Right cardiac atrium (tissue), 5 donors: ENCODE results near the gene COA7. TPM values are rescaled to one million over a fixed set of nuclear protein-coding genes. Genes with fewer than 3 reads are reported as not detected.

Source experiments
- ATAC-seq, 2 donors: fragments of 200-7000 bp; cut with Tn5 transposase; one replicate each; pipeline versions ENCODE4 v1.8.0 to v1.9.1; 2020; ENCODE audit warnings: moderate library complexity in 2 of 2, mild to moderate bottlenecking in 1 of 2
- DNase-seq, 3 donors: peaks; one replicate each; pipeline ENCODE4 v3.0.0-alpha.2; 2020
- H3K27ac ChIP-seq: one replicate; pipeline ENCODE4 v1.5.1; 2013; ENCODE audit warnings: mild to moderate bottlenecking, low read length, control low read depth, moderate library complexity
- H3K27me3 ChIP-seq: one replicate; pipeline ENCODE4 v1.6.1; 2013; ENCODE audit not compliant: control insufficient read depth, insufficient read depth
- H3K4me1 ChIP-seq: one replicate; pipeline ENCODE4 v1.6.1; 2013; ENCODE audit warnings: low read length; ENCODE audit not compliant: control insufficient read depth, insufficient read depth
- H3K4me3 ChIP-seq: one replicate; pipeline ENCODE4 v1.5.1; 2013; ENCODE audit warnings: low read length, control low read depth
- H3K9me3 ChIP-seq: one replicate; pipeline ENCODE4 v1.6.1; 2013; ENCODE audit warnings: low read length; ENCODE audit not compliant: control insufficient read depth
- WGBS: extraction: QIAGEN DNeasy Blood & Tissue Kit; methylation state at CpG from one replicate; pipeline ENCODE4 v1.1.7; 2013; 5-methylcytosine and 5-hydroxymethylcytosine counted together
- intact Hi-C, 4 donors: fragments of 100-400 bp; cut with DNase I; formaldehyde crosslinking; loops; one replicate each; pipeline versions ENCODE4 v1.11.0 to v1.14.0; 2022 to 2023
- polyA plus RNA-seq: library from polyadenylated mRNA; stranded (reverse); fragments of 200-250 nt; gene quantifications from one replicate; pipeline ENCODE4 v1.2.3, GENCODE V29; 2013
- total RNA-seq, 4 donors: library from RNA; stranded (reverse); fragmentation: NEBNext Ultra II Directional; extraction: Animal tissue kit (Norgen Biotek cat#: 25700); gene quantifications; one replicate each; pipeline ENCODE4 v1.2.1, GENCODE V29; 2021
- donor health status: healthy with polysubstance abuse.
- donor health status: DM: no; HTN: yes; CAD: no.
- donor health status: DM: no; HTN: no; CAD: no.
- donor health status: DM: no; HTN: yes; CAD: no; lungs with severe emphysema.
- donor health status: DM: yes; HTN: yes; CAD: no.

The COA7 gene
- total and polyA plus RNA-seq, 5 donors = 6.5 to 16.4 (median 15.2) TPM

DNA sequence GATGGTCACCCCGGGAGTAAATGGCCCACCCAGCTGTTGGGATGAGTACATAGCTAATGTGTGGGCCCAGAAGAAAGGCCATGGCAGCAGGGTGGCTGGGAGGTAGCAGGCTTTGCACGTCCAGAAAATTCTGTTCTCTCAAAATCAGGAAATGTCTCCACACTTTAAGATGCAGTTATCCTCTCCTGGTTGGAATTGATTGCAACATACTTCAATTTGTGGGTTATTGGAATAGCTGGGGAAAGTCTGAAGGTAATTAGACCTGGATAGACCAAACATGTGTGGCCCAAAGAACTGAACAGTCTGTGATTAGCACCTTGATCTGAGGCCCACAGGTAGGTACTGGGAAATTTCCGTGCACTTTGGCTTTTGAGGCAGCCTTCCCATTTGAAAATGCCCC lies 30.2 kb downstream of the COA7 start:
- WGBS = 84% methylated on average over 3 of the region's 3 CpGs
- no peak overlapping the region for H3K27ac ChIP-seq

DNA sequence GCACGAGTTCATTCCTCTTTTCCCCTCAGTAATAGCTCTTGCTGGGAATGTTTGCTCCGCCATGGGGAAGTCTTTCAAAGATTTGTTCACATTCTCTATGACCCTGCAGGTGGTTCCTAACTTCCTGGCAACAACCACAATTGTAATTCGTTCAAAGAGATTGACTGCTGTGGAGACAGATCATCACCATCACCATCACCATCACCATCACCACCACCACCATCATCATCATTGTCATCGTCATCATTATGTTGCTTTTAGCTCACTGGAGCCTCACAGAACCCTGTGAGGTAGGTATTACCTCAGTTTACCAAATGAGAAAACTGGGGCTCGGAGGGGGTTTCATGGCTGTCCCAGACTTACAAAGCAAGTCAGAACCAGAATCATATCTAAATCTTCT lies 30.9 kb downstream of the COA7 start:
- no peaks in the 10 kb centered on the region for H3K4me1 ChIP-seq
- H3K4me3 ChIP-seq = no peak overlapping the region
- WGBS = 81% methylated on average over 5 of the region's 5 CpGs
- intact Hi-C loops = no loop called here
- ATAC-seq (no peak), DNase-seq (no peak)
- no peaks in the 10 kb centered on the region for H3K9me3 ChIP-seq
- H3K27me3 ChIP-seq = no peaks in the 10 kb centered on the region
- H3K27ac ChIP-seq = no peak overlapping the region

More for the DNA sequence above, 30.2 kb downstream of the COA7 start:
- H3K4me3 ChIP-seq = no peak overlapping the region
- no peaks in the 10 kb centered on the region for H3K9me3 ChIP-seq
- ATAC-seq (no peak), DNase-seq (no peak)
- intact Hi-C loops = no loop called here
- H3K27me3 ChIP-seq = no peaks in the 10 kb centered on the region
- H3K4me1 ChIP-seq = no peaks in the 10 kb centered on the region

DNA sequence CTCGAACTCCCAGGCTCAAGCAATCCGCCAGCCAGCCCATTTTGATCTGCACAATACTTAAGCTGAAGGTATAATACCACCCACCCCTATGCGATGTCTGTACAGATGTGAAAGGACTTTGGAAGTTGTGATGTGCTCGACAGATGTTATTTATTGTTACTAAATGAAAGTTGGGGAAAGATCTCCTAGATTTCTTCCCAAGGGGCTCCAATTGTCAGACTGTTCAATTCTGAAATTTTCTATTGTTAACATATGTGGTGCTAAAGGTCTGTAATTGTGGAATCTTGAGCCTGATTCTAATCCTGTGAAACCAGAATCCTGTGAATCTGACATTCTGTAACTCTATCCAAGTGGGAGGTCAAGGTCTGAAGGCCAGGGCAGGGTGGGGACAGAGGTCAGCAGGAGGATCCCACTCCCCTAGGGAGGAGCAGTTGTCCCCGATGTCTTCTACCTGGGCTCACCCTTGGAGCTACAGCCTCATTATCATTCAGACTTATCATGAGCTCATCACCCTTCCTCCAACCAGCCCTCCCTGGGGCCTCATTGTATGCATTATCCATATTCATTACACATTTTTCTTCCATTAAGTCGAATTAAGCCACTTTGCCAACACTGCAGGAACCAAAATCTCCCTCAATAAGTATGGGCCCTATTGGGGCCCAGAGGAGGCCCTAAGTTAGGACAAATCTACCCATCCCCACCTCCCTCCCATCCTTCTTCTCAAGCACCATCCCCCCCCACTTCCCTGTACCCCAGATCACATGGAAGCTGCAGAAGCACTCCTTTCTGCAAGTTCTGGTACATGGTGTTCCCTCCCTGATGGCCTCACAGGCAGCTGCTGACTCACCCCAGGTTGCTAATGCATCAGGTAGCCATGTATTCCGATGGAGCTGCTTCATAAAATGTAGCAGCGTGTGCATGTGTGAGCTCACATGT lies 32.9 kb downstream of the COA7 start:
- WGBS = 85% methylated on average over 8 of the region's 8 CpGs
- no peak for DNase-seq

DNA sequence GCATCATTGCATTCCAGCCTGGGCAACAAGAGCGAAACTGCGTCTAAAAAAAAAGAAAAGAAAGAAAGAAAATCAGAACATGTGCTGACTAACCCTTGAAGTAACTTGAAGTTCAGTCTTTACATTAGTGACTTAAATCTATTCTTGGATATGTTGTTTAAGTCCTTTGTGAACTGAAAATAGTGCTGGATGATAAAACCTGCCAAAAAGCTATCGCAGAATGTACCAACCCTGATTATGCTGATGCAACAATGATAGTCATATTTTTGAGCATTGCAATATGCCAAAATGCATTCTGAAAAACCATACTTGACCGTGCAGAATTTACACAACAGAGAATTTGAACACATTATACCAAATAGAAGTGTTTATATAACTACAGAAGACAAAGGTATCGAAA lies 34.4 kb downstream of the COA7 start:
- ATAC-seq (no peak), DNase-seq (no peak)
- WGBS = 88% methylated on average over 5 of the region's 5 CpGs
- Histone ChIP-seq H3K27ac (no peak overlapping the region), H3K4me1 (peaks cover 3% of the 10 kb centered on the region), H3K4me3 (no peak overlapping the region), H3K9me3 (no peaks in the 10 kb centered on the region), H3K27me3 (no peaks in the 10 kb centered on the region)
- intact Hi-C loops = no loop called here

More for the DNA sequence above, 32.9 kb downstream of the COA7 start:
- intact Hi-C loops = no loop called here
- no peak for ATAC-seq
- no peaks in the 10 kb centered on the region for H3K9me3 ChIP-seq
- H3K27me3 ChIP-seq = no peaks in the 10 kb centered on the region
- no peaks in the 10 kb centered on the region for H3K4me1 ChIP-seq
- no peak overlapping the region for H3K4me3 ChIP-seq
- H3K27ac ChIP-seq = no peak overlapping the region

DNA sequence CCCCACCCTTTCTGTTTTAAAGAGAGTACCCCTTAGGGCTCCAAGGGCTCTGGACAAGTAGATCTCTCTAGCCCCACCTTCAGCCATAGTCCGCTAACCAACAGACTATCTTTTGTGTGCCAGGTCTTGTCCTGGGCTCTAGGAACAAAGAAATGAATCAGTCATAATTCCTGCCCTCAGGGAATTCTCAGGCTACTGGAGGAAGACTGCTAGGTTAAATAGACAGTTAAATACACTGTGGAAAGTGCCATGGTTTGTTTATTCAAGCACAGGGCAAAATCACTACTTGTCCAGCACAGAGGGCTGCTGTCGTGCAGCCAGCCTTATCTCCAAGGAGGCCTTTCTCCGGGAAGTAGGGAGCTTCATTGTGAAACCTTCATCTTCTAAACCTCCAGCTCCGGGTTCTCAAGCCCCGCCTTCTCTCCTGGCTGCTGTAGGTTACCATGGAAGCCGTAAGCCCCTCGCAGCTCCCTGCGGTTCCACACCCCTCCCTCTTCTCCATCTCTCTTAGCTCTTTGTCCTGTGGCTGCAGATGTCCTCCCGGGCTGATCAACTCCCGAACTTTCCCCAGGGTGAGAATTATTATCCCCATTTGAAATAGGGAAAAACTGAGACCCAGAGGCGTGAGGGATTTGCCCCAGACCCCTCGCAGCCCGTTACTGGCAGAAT lies 35.4 kb downstream of the COA7 start:
- ATAC-seq (no peak), DNase-seq (no peak)
- intact Hi-C loops = no loop called here
- Histone ChIP-seq H3K27me3 (no peaks in the 10 kb centered on the region), H3K4me3 (no peak overlapping the region), H3K9me3 (no peaks in the 10 kb centered on the region), H3K4me1 (peaks cover 3% of the 10 kb centered on the region), H3K27ac (no peak overlapping the region)
- 32% methylated on average over 13 of the region's 13 CpGs for WGBS

DNA sequence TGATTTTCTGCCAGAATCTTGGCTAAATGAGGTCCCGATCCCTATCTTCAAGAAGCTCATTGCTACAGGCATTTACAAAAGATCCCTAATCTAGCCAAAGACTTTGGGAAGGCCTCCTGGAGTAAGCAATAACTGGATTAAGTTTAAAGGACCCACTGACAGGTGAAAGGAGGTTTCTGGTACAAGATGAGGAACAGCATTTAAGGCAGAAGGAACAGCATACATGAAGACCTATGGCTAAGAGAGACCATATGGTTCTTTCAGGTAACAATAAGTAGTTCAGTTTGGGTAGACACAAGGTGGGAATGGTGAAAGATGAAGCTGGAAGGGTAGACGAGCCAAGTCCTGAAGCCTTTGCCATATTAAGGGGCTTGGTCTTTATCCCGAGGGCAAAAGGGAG lies 37.3 kb downstream of the COA7 start:
- H3K27me3 ChIP-seq = no peaks in the 10 kb centered on the region
- intact Hi-C loops = no loop called here
- H3K4me3 ChIP-seq = no peak overlapping the region
- WGBS = 64% methylated on average over 3 of the region's 3 CpGs
- ATAC-seq (no peak), DNase-seq (no peak)
- no peak overlapping the region for H3K27ac ChIP-seq
- H3K9me3 ChIP-seq = no peaks in the 10 kb centered on the region
- H3K4me1 ChIP-seq = peaks cover 3% of the 10 kb centered on the region

DNA sequence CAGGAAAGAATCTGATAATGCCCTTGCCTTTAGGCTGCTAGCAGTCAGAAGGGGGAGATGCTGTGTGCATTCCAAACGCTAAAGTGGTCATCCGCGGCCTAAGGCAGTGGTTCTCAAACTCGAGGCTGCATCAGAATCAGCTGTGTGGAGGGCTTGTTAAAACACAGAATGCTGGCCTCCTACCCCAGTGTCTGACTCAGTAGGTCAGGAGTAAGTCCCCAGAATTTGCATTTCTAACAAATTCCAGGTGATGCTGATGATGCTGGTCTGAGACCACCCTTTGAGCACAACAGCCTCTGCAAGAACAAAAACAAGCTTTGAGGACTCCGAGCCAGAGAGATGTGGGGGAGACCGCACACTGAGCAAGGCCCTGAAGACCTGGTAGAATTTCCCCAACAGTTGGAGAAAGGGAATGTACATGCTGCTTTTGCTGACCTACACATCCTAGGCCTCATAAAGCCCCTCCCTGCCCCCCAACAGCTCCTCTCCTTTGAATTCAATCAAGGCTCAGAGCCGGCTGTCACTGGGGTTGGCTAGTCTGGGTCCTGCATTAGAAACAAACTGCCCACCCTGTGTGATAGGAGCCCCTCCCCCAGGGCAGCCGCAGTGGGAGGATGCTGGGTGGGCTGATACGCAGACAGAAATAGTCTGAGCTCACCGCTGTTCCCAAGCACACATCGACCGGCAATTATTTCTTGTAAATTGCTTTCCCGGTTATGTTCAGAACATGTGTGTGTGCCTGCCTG lies 38.1 kb downstream of the COA7 start:
- ATAC-seq = no peak
- H3K4me3 ChIP-seq = no peak overlapping the region
- no peaks in the 10 kb centered on the region for H3K27me3 ChIP-seq
- 57% methylated on average over 13 of the region's 13 CpGs for WGBS
- intact Hi-C loops = no loop called here
- peaks cover 3% of the 10 kb centered on the region for H3K4me1 ChIP-seq
- H3K27ac ChIP-seq = no peak overlapping the region
- DNase-seq = no peak
- no peaks in the 10 kb centered on the region for H3K9me3 ChIP-seq

DNA sequence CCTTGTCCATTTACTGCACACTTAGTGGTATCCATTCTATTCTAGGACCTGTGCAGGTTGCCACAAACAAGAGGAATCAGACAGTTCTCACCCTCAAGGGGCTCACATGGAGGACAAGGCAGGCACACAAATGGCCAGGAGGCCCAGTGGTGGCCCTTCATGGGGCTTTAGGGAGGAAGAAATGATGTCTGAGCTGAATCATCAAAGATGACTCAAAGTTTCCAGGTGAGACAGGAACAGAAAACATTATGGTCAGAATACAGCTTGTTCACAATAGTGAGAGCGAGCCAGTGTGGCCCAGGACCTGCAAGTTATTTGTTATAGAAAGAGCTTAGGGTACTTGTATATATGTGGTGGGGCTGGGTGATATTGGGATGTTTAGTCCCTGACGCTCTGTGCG lies 38.8 kb downstream of the COA7 start:
- DNase-seq = no peak
- Histone ChIP-seq H3K27me3 (no peaks in the 10 kb centered on the region), H3K4me3 (no peak overlapping the region), H3K9me3 (no peaks in the 10 kb centered on the region), H3K4me1 (peaks cover 3% of the 10 kb centered on the region), H3K27ac (no peak overlapping the region)
- intact Hi-C loops = no loop called here
- ATAC-seq = no peak
- 96% methylated on average over 3 of the region's 3 CpGs for WGBS

DNA sequence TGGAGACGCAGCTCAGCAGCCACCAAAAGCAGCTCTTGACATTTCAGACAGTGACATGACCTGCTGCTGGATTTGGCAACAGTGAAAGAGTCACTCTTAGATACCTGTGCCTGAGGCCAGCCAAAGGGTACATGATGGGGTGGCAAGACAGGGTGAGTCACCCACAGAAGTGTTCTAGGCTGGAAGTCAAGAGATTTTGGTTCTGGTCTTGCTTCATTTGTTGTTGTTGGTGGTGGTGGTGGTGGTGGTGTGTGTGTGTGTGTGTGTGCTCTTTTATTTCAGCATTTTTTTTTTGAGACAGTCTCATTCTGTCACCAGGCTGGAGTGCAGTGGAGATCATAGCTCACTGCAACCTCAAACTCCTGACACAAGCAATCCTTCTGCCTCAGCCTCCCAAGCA lies 39.4 kb downstream of the COA7 start:
- DNase-seq (no peak), ATAC-seq (no peak)
- WGBS = 55% methylated on average over 1 of the region's 1 CpG
- no peaks in the 10 kb centered on the region for H3K9me3 ChIP-seq
- no peaks in the 10 kb centered on the region for H3K27me3 ChIP-seq
- no peak overlapping the region for H3K27ac ChIP-seq
- intact Hi-C loops = no loop called here
- H3K4me3 ChIP-seq = no peak overlapping the region
- peaks cover 3% of the 10 kb centered on the region for H3K4me1 ChIP-seq

DNA sequence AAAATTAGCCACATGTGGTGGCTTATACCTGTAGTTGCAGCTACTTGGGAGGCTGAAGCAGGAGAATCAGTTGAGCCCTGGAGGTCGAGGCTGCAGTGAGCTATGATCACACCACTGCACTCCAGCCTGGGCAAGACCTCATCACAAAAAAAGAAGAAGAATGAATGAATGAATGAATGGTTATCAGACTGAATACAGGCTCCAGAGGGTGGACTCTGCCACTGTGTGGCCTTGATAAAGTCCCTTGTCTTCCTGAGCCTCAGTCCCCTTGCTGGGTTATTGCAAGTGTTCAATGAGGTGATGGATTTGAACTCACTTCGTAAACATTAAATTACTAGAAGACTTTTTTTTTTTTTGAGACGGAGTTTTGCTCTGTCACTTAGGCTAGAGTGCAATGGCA lies 40.4 kb downstream of the COA7 start:
- DNase-seq = no peak
- intact Hi-C loops = no loop called here
- Histone ChIP-seq H3K4me1 (peaks cover 3% of the 10 kb centered on the region), H3K4me3 (no peak overlapping the region), H3K9me3 (no peaks in the 10 kb centered on the region), H3K27me3 (no peaks in the 10 kb centered on the region), H3K27ac (no peak overlapping the region)
- WGBS = 92% methylated on average over 3 of the region's 3 CpGs
- no peak for ATAC-seq

DNA sequence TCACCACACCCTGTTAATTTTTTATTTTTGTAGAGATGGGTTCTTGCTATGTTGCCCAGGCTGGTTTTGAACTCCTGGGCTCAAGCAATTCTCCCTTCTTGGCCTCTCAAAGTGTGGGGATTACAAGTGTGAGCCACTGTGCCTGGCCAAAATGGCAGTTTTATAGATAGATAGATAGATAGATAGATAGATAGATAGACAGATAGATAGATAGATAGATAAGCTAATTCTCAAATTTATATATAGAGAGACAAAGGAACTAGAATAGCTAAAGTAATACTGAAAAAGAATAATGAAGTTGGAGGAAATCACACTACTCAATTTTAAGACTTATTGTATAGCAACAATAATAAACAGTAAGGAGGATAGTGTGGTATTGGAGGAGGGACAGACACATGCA lies 44.1 kb downstream of the COA7 start:
- ATAC-seq (no peak), DNase-seq (no peak)
- Histone ChIP-seq H3K4me1 (peaks cover 2% of the 10 kb centered on the region), H3K27ac (no peak overlapping the region), H3K4me3 (no peak overlapping the region), H3K27me3 (no peaks in the 10 kb centered on the region), H3K9me3 (no peaks in the 10 kb centered on the region)
- intact Hi-C loops = no loop called here
